GM19238 (cell line): Measurements from ENCODE around the gene CHRND.
A peak's percentile ranks its signal among the peaks of the same experiment; 100 is the strongest.

Experiments used
- DNase-seq: peaks from one replicate; pipeline ENCODE4 v3.0.0; 2011; ENCODE audit warnings: low spot score; ENCODE audit not compliant: insufficient read length

Gene CHRND

GRCh38 chr2:232502911-232503808, 22.8 kb upstream of the CHRND start:
- no peak for DNase-seq

GRCh38 chr2:232503809-232504323, 22.1 kb upstream of the CHRND start:
- no peak for DNase-seq

DNA sequence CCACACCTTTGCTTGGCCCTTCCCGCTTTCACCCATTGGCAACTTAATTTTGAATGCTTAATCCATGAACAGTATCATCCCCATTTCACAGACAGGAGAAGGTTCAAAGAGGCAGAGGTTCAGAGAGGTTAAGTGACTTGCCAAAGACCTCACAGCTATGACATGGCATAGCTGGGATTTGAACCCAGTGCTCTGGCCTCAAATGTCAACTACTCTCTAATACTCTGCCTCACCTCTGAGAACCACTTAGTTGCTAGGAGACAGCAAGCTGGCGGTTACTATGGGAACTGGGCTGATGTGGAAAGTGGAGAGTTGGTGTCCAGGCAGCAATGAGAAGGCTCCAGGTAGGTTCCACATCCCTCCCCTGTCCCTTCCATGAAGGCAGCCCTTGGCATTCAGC, 21.5 kb upstream of the CHRND start:
- DNase-seq: no peak

DNA sequence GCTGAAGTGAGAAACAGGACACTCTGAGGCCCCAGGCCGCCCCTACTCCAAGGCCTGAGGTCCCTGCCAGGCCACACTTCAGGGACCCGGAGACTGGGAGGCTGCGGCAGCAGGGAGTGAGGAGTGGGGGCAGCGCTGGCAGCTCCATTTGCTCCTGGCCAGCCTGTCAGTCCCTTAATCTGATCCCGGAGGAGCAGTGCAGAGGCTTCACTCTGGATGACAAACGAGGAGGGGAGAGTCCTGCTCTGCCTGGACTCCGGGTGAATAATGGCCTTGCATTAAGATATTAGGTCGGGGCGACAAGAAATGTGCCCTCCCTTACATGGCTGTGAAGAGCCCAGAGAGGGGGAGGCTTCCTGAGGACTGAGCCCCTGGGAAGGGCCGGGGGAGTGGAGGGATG, 20.1 kb upstream of the CHRND start:
- no peak for DNase-seq

DNA sequence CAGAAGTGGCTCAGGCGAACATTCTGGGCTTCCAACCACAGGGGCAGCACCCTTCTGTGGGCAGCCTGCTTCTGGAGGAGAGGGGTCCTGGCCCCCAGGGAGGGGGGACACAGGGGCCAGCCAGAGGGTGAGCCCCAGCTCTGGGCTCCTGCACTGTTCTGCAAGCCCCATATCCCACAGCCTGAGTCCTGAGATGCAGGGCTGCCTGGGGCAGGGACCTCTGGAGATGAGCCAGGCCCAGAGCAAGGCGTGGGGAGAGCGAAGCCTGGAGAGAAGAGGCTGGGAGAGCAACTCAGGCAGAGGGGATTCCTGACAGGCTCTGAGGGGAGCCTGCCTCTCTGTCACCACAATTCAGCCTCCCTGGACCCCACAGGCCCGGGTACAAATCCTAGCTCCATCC, 19.3 kb upstream of the CHRND start:
- DNase-seq: no peak

DNA sequence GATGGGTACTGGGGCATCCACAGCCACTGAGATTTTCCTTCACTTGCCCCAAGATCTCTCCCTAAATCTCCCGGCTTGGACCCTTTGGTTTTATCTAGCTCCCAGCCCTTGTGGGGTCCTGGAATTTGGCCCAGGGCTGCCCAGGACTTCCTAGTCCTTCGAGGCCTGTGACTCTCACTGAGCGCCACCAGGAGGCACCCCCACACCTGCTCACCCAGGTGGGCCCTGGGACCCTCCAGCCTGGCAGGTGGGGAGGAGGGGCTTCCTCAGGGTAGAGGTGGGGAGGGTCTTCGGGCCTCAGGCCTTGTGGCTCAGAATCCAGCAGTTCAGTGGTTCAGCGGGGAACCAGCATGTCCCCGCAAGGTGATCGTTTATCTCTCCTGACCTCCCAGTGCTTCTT, 17.7 kb upstream of the CHRND start:
- DNase-seq: no peak

- DNase-seq: no peak
Measured at GRCh38 chr2:232511336-232511890, 14.5 kb upstream of the CHRND start.

GRCh38 chr2:232512602-232513001, 13.4 kb upstream of the CHRND start:
- no peak for DNase-seq

DNA sequence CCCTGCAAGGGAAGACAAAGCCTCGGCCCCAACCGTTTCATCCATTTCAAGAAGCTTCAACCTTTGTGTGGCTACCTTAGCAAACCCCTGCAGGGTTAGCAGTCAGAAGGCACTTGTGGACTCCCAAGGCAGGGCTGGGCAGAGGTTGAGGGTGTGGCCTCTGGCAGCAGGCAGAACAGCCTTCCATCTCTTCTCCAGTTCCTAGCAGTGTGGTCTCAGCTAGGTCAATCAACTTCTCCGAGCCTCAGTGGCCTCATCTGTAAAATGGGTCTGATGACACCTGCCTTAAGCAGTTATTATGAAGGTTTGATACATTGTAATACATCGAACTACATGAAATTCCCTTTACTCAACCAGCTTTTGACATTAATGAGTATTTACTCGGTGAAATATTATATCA, 12.6 kb upstream of the CHRND start:
- DNase-seq: no peak

DNA sequence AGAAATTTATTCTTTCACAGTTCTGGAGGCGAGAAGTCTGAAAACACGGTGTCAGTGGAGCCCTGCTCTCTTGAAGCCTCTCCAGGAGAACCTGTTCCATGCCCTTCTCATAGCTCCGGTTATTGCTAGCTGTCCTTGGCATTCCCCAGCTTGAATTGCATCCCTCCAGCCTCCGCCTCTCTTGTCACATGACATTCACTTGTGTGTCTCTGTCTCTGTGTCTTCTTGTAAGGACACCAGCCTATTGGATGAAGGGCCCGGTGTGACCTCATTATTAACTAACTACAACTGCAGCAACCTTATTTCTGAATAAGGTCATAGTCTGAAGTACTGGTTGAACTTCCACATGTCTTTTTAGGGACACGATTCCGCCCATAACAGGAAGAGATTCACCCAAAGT, 10.3 kb upstream of the CHRND start:
- DNase-seq: no peak

- DNase-seq: no peak
Measured at GRCh38 chr2:232516551-232516950, 9.4 kb upstream of the CHRND start.

DNA sequence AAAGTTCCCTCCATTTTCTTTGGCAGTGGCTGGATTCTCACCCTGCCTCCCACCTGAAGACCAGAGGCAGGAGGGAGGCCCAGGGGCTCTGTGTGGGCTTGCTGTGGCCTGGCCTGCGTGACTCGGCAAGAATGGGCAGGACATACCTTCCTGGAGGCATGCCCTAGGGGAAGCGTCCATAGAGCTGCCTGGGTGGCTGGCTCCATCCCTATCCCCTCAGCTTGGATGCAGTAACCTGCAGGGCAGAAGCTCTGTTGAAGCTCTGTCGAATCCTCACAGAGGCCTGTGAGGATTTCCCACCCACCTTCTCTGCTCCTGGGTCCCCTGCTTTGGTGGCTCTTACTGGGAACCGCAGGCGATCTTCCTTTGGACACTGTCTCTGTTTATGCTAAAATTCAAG, 7.1 kb upstream of the CHRND start:
- DNase-seq: no peak

- DNase-seq: no peak
Measured at GRCh38 chr2:232519581-232520438, 6.2 kb upstream of the CHRND start, which contains the start of gene PRSS56. Gene PRSS56, plus strand, starts transcription at chr2:232520388. Its CDS starts 211 bp downstream, at chr2:232520599.

- DNase-seq: no peak
Measured at GRCh38 chr2:232520489-232520888, 5.5 kb upstream of the CHRND start.

- no peak for DNase-seq
Measured at GRCh38 chr2:232521098-232521497, 4.9 kb upstream of the CHRND start.

DNA sequence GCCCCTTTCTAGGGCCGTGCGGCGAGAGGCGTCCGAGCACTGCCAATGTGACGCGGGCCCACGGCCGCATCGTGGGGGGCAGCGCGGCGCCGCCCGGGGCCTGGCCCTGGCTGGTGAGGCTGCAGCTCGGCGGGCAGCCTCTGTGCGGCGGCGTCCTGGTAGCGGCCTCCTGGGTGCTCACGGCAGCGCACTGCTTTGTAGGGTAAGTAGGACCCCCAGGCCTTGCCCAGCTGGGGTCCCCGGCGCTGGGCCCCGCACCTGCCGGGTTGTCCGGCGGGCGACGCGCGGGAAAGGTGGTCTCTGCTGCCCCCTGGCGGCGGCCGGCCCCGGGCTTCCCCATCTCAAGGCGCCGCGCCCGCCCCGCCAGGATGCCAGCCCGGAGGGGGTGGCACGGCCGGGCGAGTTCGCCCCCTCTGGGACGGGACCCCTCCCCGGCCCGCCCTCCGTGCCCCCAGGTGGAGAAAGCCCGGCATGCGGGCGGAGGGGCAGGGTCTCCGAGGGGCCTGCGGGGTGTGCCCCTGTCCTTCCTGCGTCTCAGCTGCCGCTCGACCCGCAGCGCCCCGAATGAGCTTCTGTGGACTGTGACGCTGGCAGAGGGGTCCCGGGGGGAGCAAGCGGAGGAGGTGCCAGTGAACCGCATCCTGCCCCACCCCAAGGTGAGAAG, 3.9 kb upstream of the CHRND start:
- peak; percentile 82 for DNase-seq

- no peak for DNase-seq
Measured at GRCh38 chr2:232522623-232523401, 3.1 kb upstream of the CHRND start.

DNA sequence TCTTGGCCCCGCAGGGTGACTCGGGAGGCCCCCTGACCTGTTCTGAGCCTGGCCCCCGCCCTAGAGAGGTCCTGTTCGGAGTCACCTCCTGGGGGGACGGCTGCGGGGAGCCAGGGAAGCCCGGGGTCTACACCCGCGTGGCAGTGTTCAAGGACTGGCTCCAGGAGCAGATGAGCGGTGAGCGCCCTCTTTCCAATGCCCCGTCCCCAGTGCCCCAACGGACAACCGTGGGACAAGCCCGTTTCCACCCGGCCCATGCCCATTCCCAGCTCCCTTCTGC, 2.6 kb upstream of the CHRND start:
- DNase-seq: no peak

GRCh38 chr2:232523682-232524597, 2.0 kb upstream of the CHRND start:
- DNase-seq: no peak

DNA sequence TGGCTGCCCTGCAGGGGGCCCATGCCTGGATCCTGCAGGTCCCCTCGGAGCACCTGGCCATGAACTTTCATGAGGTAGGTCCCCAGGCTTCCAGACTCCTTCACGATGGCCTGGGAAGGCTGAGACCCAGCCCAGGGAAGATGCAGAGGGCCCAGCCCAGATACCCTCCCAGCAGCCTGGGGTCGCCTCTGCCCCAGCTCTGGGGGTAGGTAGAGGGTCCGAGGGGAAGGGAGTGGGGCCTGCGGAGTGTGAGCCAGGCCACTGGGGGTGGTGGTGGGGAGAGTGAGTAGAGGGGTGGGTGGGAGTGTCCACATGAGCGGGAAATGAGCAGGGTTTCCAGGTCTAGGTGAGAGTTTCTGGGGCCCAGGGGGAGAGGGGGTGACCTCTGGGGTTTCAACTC, 1.2 kb upstream of the CHRND start:
- no peak for DNase-seq
